CD4-positive, alpha-beta T cell (primary cell): Measurements from ENCODE around the gene EIF1AD. TPM values are rescaled to one million over a fixed set of nuclear protein-coding genes. Genes with fewer than 3 reads are reported as not detected.

Source experiments
- ATAC-seq: fragments of 200-7000 bp; cut with Tn5 transposase; one replicate; pipeline ENCODE4 v1.10.0; 2022; ENCODE audit warnings: mild to moderate bottlenecking; ENCODE audit not compliant: poor library complexity
- CTCF ChIA-PET: fragments of 350-600 bp; sonication (Branson Sonifier 250); formaldehyde crosslinking; loops from one replicate; lab custom pipeline; 2021; ENCODE audit warnings: antibody characterized with exemption, inconsistent platforms; lab: Charles Lee
- POLR2A ChIA-PET: fragments of 350-600 bp; sonication (Branson Sonifier 250); formaldehyde crosslinking; loops from one replicate; lab custom pipeline; 2021; ENCODE audit warnings: antibody characterized with exemption, inconsistent platforms; lab: Charles Lee
- DNase-seq, 14 experiments: peaks; one replicate each; pipeline ENCODE4 v3.0.0-alpha.2; 2013 to 2020; ENCODE audit warnings: mixed read lengths in 2 of 14
- H3K27ac ChIP-seq, 2 donors: one replicate each; pipeline versions ENCODE4 v1.5.1 to v1.7.0; 2013; ENCODE audit warnings: low read length in 2 of 2, low read depth in 1 of 2, mild to moderate bottlenecking in 1 of 2
- H3K27me3 ChIP-seq, 2 experiments: 1 replicate in 1 of 2; 2 replicates in 1 of 2; pipeline versions ENCODE4 v1.6.1 to v1.7.0; 2013; ENCODE audit warnings: low read length in 2 of 2, control low read depth in 1 of 2, mild to moderate bottlenecking in 1 of 2, moderate library complexity in 1 of 2; ENCODE audit not compliant: insufficient read depth in 2 of 2, control insufficient read depth in 1 of 2
- H3K36me3 ChIP-seq: one replicate; pipeline ENCODE4 v1.6.1; 2013; ENCODE audit warnings: low read length, control low read depth; ENCODE audit not compliant: insufficient read depth
- H3K4me1 ChIP-seq: one replicate; pipeline ENCODE4 v1.6.1; 2013; ENCODE audit warnings: low read length, control low read depth; ENCODE audit not compliant: insufficient read depth
- H3K4me3 ChIP-seq: one replicate; pipeline ENCODE4 v1.5.1; 2013; ENCODE audit warnings: mild to moderate bottlenecking, low read length, moderate library complexity
- H3K9me3 ChIP-seq, 2 experiments: 1 replicate in 1 of 2; 2 replicates in 1 of 2; pipeline versions ENCODE4 v1.6.1 to v1.7.0; 2013; ENCODE audit warnings: low read length in 2 of 2, mild to moderate bottlenecking in 2 of 2, control low read depth in 1 of 2, moderate library complexity in 1 of 2; ENCODE audit not compliant: control insufficient read depth in 1 of 2, insufficient read depth in 1 of 2
- H3K27ac Mint-ChIP-seq: one replicate; pipeline ENCODE4 v1.8.0; 2020; ENCODE audit warnings: mixed read lengths
- H3K27me3 Mint-ChIP-seq: one replicate; pipeline ENCODE4 v1.8.0; 2021; ENCODE audit warnings: mixed read lengths
- H3K36me3 Mint-ChIP-seq: one replicate; pipeline ENCODE4 v1.8.0; 2021; ENCODE audit warnings: low read depth, mixed read lengths
- H3K4me1 Mint-ChIP-seq: one replicate; pipeline ENCODE4 v1.8.0; 2021; ENCODE audit warnings: low read depth, mixed read lengths
- H3K4me3 Mint-ChIP-seq: one replicate; pipeline ENCODE4 v1.8.0; 2020; ENCODE audit warnings: mild to moderate bottlenecking, mixed read lengths
- H3K9me3 Mint-ChIP-seq: one replicate; pipeline ENCODE4 v1.8.0; 2020; ENCODE audit warnings: mixed read lengths
- CTCF ChIP-seq: fragments of 200-600 bp; IDR thresholded peaks from one replicate; pipeline ENCODE4 v1.8.0; 2022; ENCODE audit warnings: antibody characterized with exemption, mild to moderate bottlenecking
- intact Hi-C, 2 experiments: fragments of 100-400 bp; cut with DNase I in 1 of 2; cut with micrococcal nuclease in 1 of 2; formaldehyde crosslinking; loops; one replicate each; pipeline versions ENCODE4 v1.15.1 to v1.9.0; 2023 to 2025; cut with DNase I, micrococcal nuclease
- total RNA-seq, 174 experiments: library from RNA in 2 of 174; stranded (reverse) in 2 of 174; gene quantifications; one replicate each; pipeline ENCODE4 v1.2.3 and lab custom pipeline; 2021 to 2026

EIF1AD gene
- total RNA-seq, 2 experiments from 2014 or later: 88.2 to 94.1 TPM

GRCh38 chr11:66014804-66015453 is 13.0 kb upstream of the EIF1AD start:
- Mint-ChIP-seq H3K4me1 (no peaks in the 10 kb centered on the region), H3K4me3 (no peak overlapping the region), H3K36me3 (no peaks in the 10 kb centered on the region), H3K9me3 (no peaks in the 10 kb centered on the region), H3K27me3 (peaks cover 23% of the 10 kb centered on the region), H3K27ac (no peak overlapping the region)
- POLR2A ChIA-PET: no interaction called here
- H3K4me1 ChIP-seq: peaks cover 11% of the 10 kb centered on the region
- no peaks in the 10 kb centered on the region for H3K36me3 ChIP-seq
- CTCF ChIA-PET: no interaction called here
- DNase-seq (no peak), ATAC-seq (no peak)
- H3K4me3 ChIP-seq: no peak overlapping the region
- intact Hi-C loops: no loop called here
- peaks cover 0 to 5% of the 10 kb centered on the region in 2 experiments for H3K9me3 ChIP-seq
- no peak overlapping the region for H3K27ac ChIP-seq
- peaks cover 23 to 25% of the 10 kb centered on the region in 2 experiments for H3K27me3 ChIP-seq
- TF ChIP-seq CTCF: no peak

DNA sequence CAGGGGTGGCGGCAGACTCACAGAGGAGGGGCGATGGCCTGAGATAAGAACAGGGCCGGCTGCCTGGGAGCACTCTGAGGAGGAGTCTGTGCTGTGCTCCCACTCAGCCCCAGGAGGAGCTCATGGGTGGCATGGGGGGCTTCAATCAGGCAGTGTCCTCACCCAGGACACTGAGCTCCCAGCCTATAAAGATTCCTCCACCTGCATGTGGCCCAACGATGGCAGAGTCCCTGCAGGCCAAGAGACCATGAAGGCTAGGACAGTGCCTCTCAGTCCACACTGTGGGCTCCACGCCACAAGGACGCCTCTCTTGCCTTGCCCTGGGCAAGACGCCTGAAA is 11.8 kb upstream of the EIF1AD start:
- Histone ChIP-seq H3K27me3 (peaks cover 23 to 25% of the 10 kb centered on the region in 2 experiments), H3K4me1 (peaks cover 11% of the 10 kb centered on the region), H3K27ac (no peak overlapping the region), H3K36me3 (no peaks in the 10 kb centered on the region), H3K9me3 (peaks cover 0 to 5% of the 10 kb centered on the region in 2 experiments), H3K4me3 (no peak overlapping the region)
- ChIA-PET CTCF (no interaction called here), POLR2A (no interaction called here)
- intact Hi-C loops: no loop called here
- DNase-seq (no peak), ATAC-seq (no peak)
- Mint-ChIP-seq H3K4me3 (no peak overlapping the region), H3K4me1 (no peaks in the 10 kb centered on the region), H3K27ac (no peak overlapping the region), H3K27me3 (peaks cover 23% of the 10 kb centered on the region), H3K36me3 (no peaks in the 10 kb centered on the region), H3K9me3 (no peaks in the 10 kb centered on the region)
- TF ChIP-seq CTCF: no peak

GRCh38 chr11:66012946-66013761 is 11.2 kb upstream of the EIF1AD start:
- no peak overlapping the region for H3K27ac Mint-ChIP-seq
- H3K4me3 Mint-ChIP-seq: no peak overlapping the region
- POLR2A ChIA-PET: interaction anchor here (0.8 to 1.6 kb wide), 2 partner anchors 11 to 153 kb away, joined by 4 read pairs; partner anchors contain the start of genes BANF1 and MUS81

More at GRCh38 chr11:66012946-66013761, 11.2 kb upstream of the EIF1AD start:
- no peak overlapping the region for H3K27ac ChIP-seq
- DNase-seq (peak in 2 of 14 experiments; percentile 62 to 71), ATAC-seq (no peak)
- H3K27me3 ChIP-seq: peaks cover 23 to 25% of the 10 kb centered on the region in 2 experiments
- Mint-ChIP-seq H3K36me3 (no peaks in the 10 kb centered on the region), H3K4me1 (no peaks in the 10 kb centered on the region), H3K27me3 (peaks cover 23% of the 10 kb centered on the region), H3K9me3 (no peaks in the 10 kb centered on the region)
- H3K4me1 ChIP-seq: peaks cover 11% of the 10 kb centered on the region
- intact Hi-C loops: no loop called here
- H3K36me3 ChIP-seq: no peaks in the 10 kb centered on the region
- peaks cover 0 to 5% of the 10 kb centered on the region in 2 experiments for H3K9me3 ChIP-seq
- H3K4me3 ChIP-seq: no peak overlapping the region
- CTCF ChIA-PET: no interaction called here
- TF ChIP-seq CTCF: no peak
